Choroid plexus epithelial cell (primary cell): ENCODE measurements around the gene VDAC2.

Experiments used
- DNase-seq: peaks from one replicate; pipeline ENCODE4 v3.0.0-alpha.2; 2010; ENCODE audit warnings: low read depth
- H3K4me3 ChIP-seq: 2 replicates; pipeline ENCODE4 v1.5.1; 2011; ENCODE audit warnings: low read depth, mild to moderate bottlenecking, control low read depth, low read length, moderate library complexity
- CTCF ChIP-seq: conservative IDR thresholded peaks from 2 replicates; pipeline ENCODE4 v1.5.1; 2011; ENCODE audit warnings: low read depth, mild to moderate bottlenecking, control low read depth, inconsistent platforms, low read length, moderate library complexity

Gene VDAC2

DNA sequence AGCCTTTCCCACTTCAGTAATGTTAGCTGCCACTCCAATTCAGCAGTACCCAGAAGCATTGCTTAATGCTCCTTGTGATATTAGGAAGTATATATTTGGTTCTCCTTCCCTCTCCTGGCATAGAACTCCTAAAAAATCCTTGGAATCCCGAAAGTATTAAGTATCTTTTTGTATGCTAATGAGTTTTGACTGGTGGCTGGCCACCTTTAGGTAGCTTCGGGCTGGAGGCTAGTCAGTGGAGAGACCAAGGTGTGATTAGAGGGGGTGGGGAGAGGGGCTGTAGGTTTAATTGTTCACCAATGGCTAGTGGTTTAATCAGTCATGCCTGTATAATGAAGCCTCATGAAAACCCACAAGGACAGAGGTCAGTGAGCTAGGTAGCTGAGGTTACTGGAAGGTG, 12.9 kb downstream of the VDAC2 start:
- no peak for TF ChIP-seq CTCF
- no peak overlapping the region for H3K4me3 ChIP-seq
- DNase-seq, result no peak

GRCh38 chr10:75226095-75226494, 15.5 kb downstream of the VDAC2 start:
- DNase-seq, result no peak
- no peak for TF ChIP-seq CTCF
- no peak overlapping the region for H3K4me3 ChIP-seq

DNA sequence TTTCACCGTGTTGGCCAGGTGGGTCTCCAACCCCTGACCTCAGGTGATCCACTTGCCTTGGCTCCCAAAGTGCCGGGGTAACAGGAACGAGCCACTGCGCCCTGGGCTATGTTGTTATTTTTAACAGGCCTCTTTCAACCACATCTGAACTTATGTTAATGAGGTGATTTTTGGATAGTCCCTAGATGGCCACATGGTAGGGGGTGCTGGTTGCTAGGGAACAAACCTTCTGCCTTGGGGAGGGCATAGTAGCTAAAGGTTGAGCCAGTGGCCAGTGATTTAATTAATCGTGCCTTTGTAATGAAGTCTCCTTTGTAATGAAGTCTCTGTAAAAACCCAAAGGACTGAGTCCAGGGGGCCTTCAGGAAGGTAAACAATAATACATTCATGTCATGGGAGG, 16.1 kb downstream of the VDAC2 start:
- DNase-seq, result no peak
- no peak overlapping the region for H3K4me3 ChIP-seq
- no peak for TF ChIP-seq CTCF

GRCh38 chr10:75228278-75228677, 17.7 kb downstream of the VDAC2 start:
- TF ChIP-seq CTCF, result no peak
- no peak for DNase-seq
- no peak overlapping the region for H3K4me3 ChIP-seq

DNA sequence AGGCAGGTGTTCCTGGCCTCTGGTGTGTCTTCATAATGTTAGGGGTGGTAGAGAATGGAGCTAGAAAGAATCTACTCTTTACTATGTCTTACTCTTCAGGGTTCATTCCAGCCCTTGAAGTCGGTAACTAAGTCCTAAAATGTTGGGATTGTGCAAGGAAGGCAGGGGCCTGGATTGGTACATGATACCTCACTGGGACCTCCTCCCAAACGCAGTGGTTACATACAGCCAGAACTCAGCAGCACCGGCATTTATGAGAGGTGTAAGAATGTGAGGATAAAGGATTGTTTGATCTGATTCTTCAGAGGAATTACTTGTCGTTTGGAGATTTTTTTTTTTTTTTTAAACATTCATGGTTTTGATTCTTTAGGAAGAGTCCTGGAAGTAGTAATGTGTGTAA, 18.2 kb downstream of the VDAC2 start:
- H3K4me3 ChIP-seq, result no peak overlapping the region
- TF ChIP-seq CTCF, result no peak
- no peak for DNase-seq

- no peak overlapping the region for H3K4me3 ChIP-seq
- TF ChIP-seq CTCF, result no peak
- peak; percentile 71 for DNase-seq
These were observed 19.4 kb downstream of the VDAC2 start for GRCh38 chr10:75229971-75230370.

GRCh38 chr10:75230600-75231038, 20.0 kb downstream of the VDAC2 start:
- DNase-seq, result peak; percentile 92
- no peak overlapping the region for H3K4me3 ChIP-seq
- TF ChIP-seq CTCF, result peak; percentile 95
